GM19372 (cell line): Measurements from ENCODE around the gene MRPL30.
"Not testable (repeated sequence)": the region's sequence is repeated elsewhere in the genome, so short reads cannot be mapped to it uniquely, and the experiment has no call there.

ENCODE experiments used
- ATAC-seq: cut with Tn5 transposase; IDR thresholded peaks from one replicate; pipeline ENCODE4 v1.9.1; 2021; ENCODE audit warnings: mild to moderate bottlenecking, low read depth, moderate library complexity; ENCODE audit not compliant: unreplicated experiment

MRPL30 gene

GRCh38 chr2:99183025-99183424, 2.0 kb downstream of the MRPL30 start:
- ATAC-seq, result no peak

- no peak for ATAC-seq
Observed at GRCh38 chr2:99184811-99185210, 3.8 kb downstream of the MRPL30 start.

GRCh38 chr2:99187011-99187410, 6.0 kb downstream of the MRPL30 start:
- ATAC-seq, result no peak

- no peak for ATAC-seq
Observed at GRCh38 chr2:99188357-99188756, 7.4 kb downstream of the MRPL30 start.

- ATAC-seq, result no peak
Observed at GRCh38 chr2:99190548-99190947, 9.6 kb downstream of the MRPL30 start.

- not testable (repeated sequence) for ATAC-seq
Observed at GRCh38 chr2:99192364-99192763, 11.4 kb downstream of the MRPL30 start.

GRCh38 chr2:99198103-99198841, 17.3 kb downstream of the MRPL30 start:
- no peak for ATAC-seq

GRCh38 chr2:99200076-99200800, 19.3 kb downstream of the MRPL30 start:
- no peak for ATAC-seq

- ATAC-seq, result no peak
Observed at GRCh38 chr2:99201959-99202678, 21.1 kb downstream of the MRPL30 start.

GRCh38 chr2:99205491-99205890, 24.5 kb downstream of the MRPL30 start:
- no peak for ATAC-seq

GRCh38 chr2:99216096-99216495, 35.1 kb downstream of the MRPL30 start:
- no peak for ATAC-seq

- ATAC-seq, result no peak
Observed at GRCh38 chr2:99217929-99218501, 37.0 kb downstream of the MRPL30 start.

- ATAC-seq, result not testable (repeated sequence)
Observed at GRCh38 chr2:99233177-99233576, 52.2 kb downstream of the MRPL30 start.

- ATAC-seq, result no peak
Observed at GRCh38 chr2:99238599-99238998, 57.6 kb downstream of the MRPL30 start.

GRCh38 chr2:99240431-99240830, 59.4 kb downstream of the MRPL30 start:
- no peak for ATAC-seq

- ATAC-seq, result no peak
Observed at GRCh38 chr2:99242151-99242550, 61.2 kb downstream of the MRPL30 start.
